GM23248 (cell line): ENCODE results near the gene TIPARP.

Experiments
- EZH2 ChIP-seq: fragments of 200-600 bp; sonication (generic); IDR thresholded peaks from 2 replicates; pipeline ENCODE4 v1.6.1; 2018; ENCODE audit warnings: antibody characterized with exemption, mild to moderate bottlenecking; ENCODE audit not compliant: insufficient read depth, poor library complexity, severe bottlenecking
- EZH2phosphoT487 ChIP-seq: fragments of 200-600 bp; sonication (generic); IDR thresholded peaks from 2 replicates; pipeline ENCODE4 v1.6.1; 2018; ENCODE audit warnings: antibody characterized with exemption, moderate library complexity, mild to moderate bottlenecking, low read depth; ENCODE audit not compliant: insufficient read depth

GRCh38 chr3:156716105-156716862, 41.9 kb downstream of the TIPARP start:
- TF ChIP-seq EZH2 (no peak), EZH2phosphoT487 (no peak)
